Measurements from ENCODE around the gene GTF3C5.

GTF3C5 gene

GRCh38 chr9:133046196-133046899, 15.6 kb downstream of the GTF3C5 start:
- Mint-ChIP-seq H3K36me3 (peaks cover 43% of the 10 kb centered on the region), H3K9me3 (no peaks in the 10 kb centered on the region), H3K4me1 (peaks cover 2% of the 10 kb centered on the region), H3K27me3 (no peaks in the 10 kb centered on the region), H3K27ac (peak overlapping the region; percentile 58), H3K4me3 (no peak overlapping the region)
- CTCF ChIA-PET: interaction anchor here (0.7 to 1.8 kb wide), 3 partner anchors 62 to 101 kb away, joined by 3 to 6 read pairs (median 4); no protein-coding TSS in a partner anchor
- no peak for DNase-seq

- CTCF ChIA-PET: interaction anchor here (1.2 to 1.8 kb wide), 2 partner anchors 97 to 101 kb away, joined by 4 to 6 read pairs; no protein-coding TSS in a partner anchor
- H3K36me3 Mint-ChIP-seq: peaks cover 45% of the 10 kb centered on the region
- H3K4me3 Mint-ChIP-seq: no peak overlapping the region
- H3K4me1 Mint-ChIP-seq: peaks cover 2% of the 10 kb centered on the region
- no peak for DNase-seq
- peak overlapping the region; percentile 14 for H3K27ac Mint-ChIP-seq
- H3K27me3 Mint-ChIP-seq: no peaks in the 10 kb centered on the region
- H3K9me3 Mint-ChIP-seq: no peaks in the 10 kb centered on the region
These were observed 16.1 kb downstream of the GTF3C5 start for GRCh38 chr9:133046900-133047295.

- Mint-ChIP-seq H3K27me3 (no peaks in the 10 kb centered on the region), H3K9me3 (no peaks in the 10 kb centered on the region), H3K4me1 (peaks cover 2% of the 10 kb centered on the region), H3K4me3 (no peak overlapping the region), H3K27ac (no peak overlapping the region), H3K36me3 (peaks cover 41% of the 10 kb centered on the region)
- CTCF ChIA-PET: interaction anchor here (0.6 to 2.5 kb wide), 13 partner anchors 8 to 98 kb away, joined by 3 to 14 read pairs (median 3); no protein-coding TSS in a partner anchor
- DNase-seq: peak; percentile 71
These were observed 17.8 kb downstream of the GTF3C5 start for GRCh38 chr9:133048595-133048994.

- DNase-seq: no peak
These were observed 18.2 kb downstream of the GTF3C5 start for GRCh38 chr9:133049043-133049442.

GRCh38 chr9:133050142-133050541, 19.3 kb downstream of the GTF3C5 start:
- Mint-ChIP-seq H3K9me3 (no peaks in the 10 kb centered on the region), H3K36me3 (peaks cover 40% of the 10 kb centered on the region), H3K4me3 (no peak overlapping the region), H3K27me3 (no peaks in the 10 kb centered on the region), H3K4me1 (peaks cover 2% of the 10 kb centered on the region), H3K27ac (no peak overlapping the region)
- no peak for DNase-seq
- CTCF ChIA-PET: interaction anchor here (1.0 to 2.5 kb wide), 3 partner anchors 28 to 97 kb away, joined by 4 to 14 read pairs (median 6); no protein-coding TSS in a partner anchor

More at GRCh38 chr9:133049043-133049442, 18.2 kb downstream of the GTF3C5 start:
- Mint-ChIP-seq H3K36me3 (peaks cover 43% of the 10 kb centered on the region), H3K4me3 (no peak overlapping the region), H3K27me3 (no peaks in the 10 kb centered on the region), H3K4me1 (peaks cover 2% of the 10 kb centered on the region), H3K9me3 (no peaks in the 10 kb centered on the region), H3K27ac (no peak overlapping the region)
- CTCF ChIA-PET: interaction anchor here (0.6 to 2.5 kb wide), 13 partner anchors 7 to 98 kb away, joined by 3 to 14 read pairs (median 3); no protein-coding TSS in a partner anchor

GRCh38 chr9:133050781-133051180, 20.0 kb downstream of the GTF3C5 start:
- peaks cover 41% of the 10 kb centered on the region for H3K36me3 Mint-ChIP-seq
- no peak for DNase-seq
- H3K4me3 Mint-ChIP-seq: no peak overlapping the region
- CTCF ChIA-PET: interaction anchor here (1.0 to 1.5 kb wide), 2 partner anchors 29 to 93 kb away, joined by 4 to 6 read pairs; no protein-coding TSS in a partner anchor
- H3K27me3 Mint-ChIP-seq: no peaks in the 10 kb centered on the region
- H3K4me1 Mint-ChIP-seq: peaks cover 5% of the 10 kb centered on the region
- H3K9me3 Mint-ChIP-seq: no peaks in the 10 kb centered on the region
- no peak overlapping the region for H3K27ac Mint-ChIP-seq

GRCh38 chr9:133051281-133051900, 20.6 kb downstream of the GTF3C5 start:
- no peak overlapping the region for H3K27ac Mint-ChIP-seq
- no peaks in the 10 kb centered on the region for H3K27me3 Mint-ChIP-seq
- DNase-seq: no peak
- CTCF ChIA-PET: interaction anchor here (2.9 kb wide), 1 partner anchor 93 kb away, joined by 9 read pairs; no protein-coding TSS in a partner anchor
- peaks cover 11% of the 10 kb centered on the region for H3K4me1 Mint-ChIP-seq
- no peak overlapping the region for H3K4me3 Mint-ChIP-seq
- H3K36me3 Mint-ChIP-seq: peaks cover 39% of the 10 kb centered on the region
- H3K9me3 Mint-ChIP-seq: no peaks in the 10 kb centered on the region

GRCh38 chr9:133051966-133052539, 21.3 kb downstream of the GTF3C5 start:
- peaks cover 38% of the 10 kb centered on the region for H3K36me3 Mint-ChIP-seq
- H3K4me1 Mint-ChIP-seq: peaks cover 18% of the 10 kb centered on the region
- H3K27ac Mint-ChIP-seq: no peak overlapping the region
- no peaks in the 10 kb centered on the region for H3K27me3 Mint-ChIP-seq
- CTCF ChIA-PET: interaction anchor here (2.9 kb wide), 1 partner anchor 92 kb away, joined by 9 read pairs; no protein-coding TSS in a partner anchor
- no peak overlapping the region for H3K4me3 Mint-ChIP-seq
- no peak for DNase-seq
- H3K9me3 Mint-ChIP-seq: no peaks in the 10 kb centered on the region

- H3K27ac Mint-ChIP-seq: no peak overlapping the region
- peaks cover 39% of the 10 kb centered on the region for H3K4me1 Mint-ChIP-seq
- H3K9me3 Mint-ChIP-seq: no peaks in the 10 kb centered on the region
- CTCF ChIA-PET: interaction anchor here (2.9 kb wide), 1 partner anchor 90 kb away, joined by 9 read pairs; no protein-coding TSS in a partner anchor
- H3K27me3 Mint-ChIP-seq: no peaks in the 10 kb centered on the region
- H3K4me3 Mint-ChIP-seq: no peak overlapping the region
- peaks cover 50% of the 10 kb centered on the region for H3K36me3 Mint-ChIP-seq
- DNase-seq: no peak
These were observed 23.5 kb downstream of the GTF3C5 start for GRCh38 chr9:133054194-133054890.

- Mint-ChIP-seq H3K4me3 (no peak overlapping the region), H3K9me3 (no peaks in the 10 kb centered on the region), H3K27ac (no peak overlapping the region), H3K36me3 (peaks cover 48% of the 10 kb centered on the region), H3K4me1 (peaks cover 45% of the 10 kb centered on the region), H3K27me3 (no peaks in the 10 kb centered on the region)
- no peak for DNase-seq
- CTCF ChIA-PET: no interaction called here
These were observed 24.2 kb downstream of the GTF3C5 start for GRCh38 chr9:133054966-133055365.

- no peaks in the 10 kb centered on the region for H3K27me3 Mint-ChIP-seq
- H3K27ac Mint-ChIP-seq: peak overlapping the region; percentile 94
- no peak overlapping the region for H3K4me3 Mint-ChIP-seq
- CTCF ChIA-PET: interaction anchor here (0.8 to 2.6 kb wide), 3 partner anchors 7 to 91 kb away, joined by 3 to 6 read pairs (median 5); no protein-coding TSS in a partner anchor
- peaks cover 45% of the 10 kb centered on the region for H3K36me3 Mint-ChIP-seq
- no peaks in the 10 kb centered on the region for H3K9me3 Mint-ChIP-seq
- no peak for DNase-seq
- peaks cover 54% of the 10 kb centered on the region for H3K4me1 Mint-ChIP-seq
These were observed 25.1 kb downstream of the GTF3C5 start for GRCh38 chr9:133055788-133056420.

GRCh38 chr9:133056533-133056932, 25.7 kb downstream of the GTF3C5 start:
- H3K36me3 Mint-ChIP-seq: peaks cover 42% of the 10 kb centered on the region
- peak; percentile 47 for DNase-seq

GRCh38 chr9:133057006-133057405, 26.2 kb downstream of the GTF3C5 start:
- no peaks in the 10 kb centered on the region for H3K27me3 Mint-ChIP-seq
- no peak overlapping the region for H3K4me3 Mint-ChIP-seq
- peaks cover 60% of the 10 kb centered on the region for H3K4me1 Mint-ChIP-seq
- peak; percentile 67 for DNase-seq
- peak overlapping the region; percentile 94 for H3K27ac Mint-ChIP-seq
- H3K9me3 Mint-ChIP-seq: no peaks in the 10 kb centered on the region
- CTCF ChIA-PET: interaction anchor here (1.3 to 2.7 kb wide), 5 partner anchors 8 to 90 kb away, joined by 5 to 12 read pairs (median 6); no protein-coding TSS in a partner anchor
- peaks cover 39% of the 10 kb centered on the region for H3K36me3 Mint-ChIP-seq

More at GRCh38 chr9:133056533-133056932, 25.7 kb downstream of the GTF3C5 start:
- Mint-ChIP-seq H3K27me3 (no peaks in the 10 kb centered on the region), H3K4me1 (peaks cover 60% of the 10 kb centered on the region), H3K9me3 (no peaks in the 10 kb centered on the region), H3K4me3 (peak overlapping the region; percentile 48), H3K27ac (peak overlapping the region; percentile 94)
- CTCF ChIA-PET: interaction anchor here (0.8 to 2.7 kb wide), 5 partner anchors 8 to 91 kb away, joined by 3 to 12 read pairs (median 5); no protein-coding TSS in a partner anchor

Measured in activated naive CD4-positive, alpha-beta T cell treated with anti-CD3 and anti-CD28 coated beads, Interleukin-2, amount 10 ng/mL, durations not matched to agents 7 days and 5 days (primary cell).